Fibroblast of villous mesenchyme (primary cell): ENCODE measurements around the gene RASAL2. TPM values are rescaled to one million over a fixed set of nuclear protein-coding genes. Genes with fewer than 3 reads are reported as not detected.

ENCODE experiments used
- DNase-seq: peaks from one replicate; pipeline ENCODE4 v3.0.0-alpha.2; 2010; ENCODE audit warnings: low read depth
- H3K4me3 ChIP-seq: 2 replicates; pipeline ENCODE4 v1.5.1; 2011; ENCODE audit warnings: low read depth, mild to moderate bottlenecking, low read length
- total RNA-seq: library from RNA; depleted of rRNA; stranded (reverse); fragments of >200 nt; gene quantifications from 2 replicates; pipeline ENCODE4 v1.2.3, GENCODE V29; 2012
- TF ChIP-seq, protein P1 (sequence below): IDR thresholded peaks from 2 replicates; pipeline ENCODE4 v1.5.1; 2012; ENCODE audit warnings: low read depth, mild to moderate bottlenecking, low read length; ENCODE audit not compliant: insufficient read depth

The RASAL2 gene
- total RNA-seq, 1 donor, result 40.6 TPM

DNA sequence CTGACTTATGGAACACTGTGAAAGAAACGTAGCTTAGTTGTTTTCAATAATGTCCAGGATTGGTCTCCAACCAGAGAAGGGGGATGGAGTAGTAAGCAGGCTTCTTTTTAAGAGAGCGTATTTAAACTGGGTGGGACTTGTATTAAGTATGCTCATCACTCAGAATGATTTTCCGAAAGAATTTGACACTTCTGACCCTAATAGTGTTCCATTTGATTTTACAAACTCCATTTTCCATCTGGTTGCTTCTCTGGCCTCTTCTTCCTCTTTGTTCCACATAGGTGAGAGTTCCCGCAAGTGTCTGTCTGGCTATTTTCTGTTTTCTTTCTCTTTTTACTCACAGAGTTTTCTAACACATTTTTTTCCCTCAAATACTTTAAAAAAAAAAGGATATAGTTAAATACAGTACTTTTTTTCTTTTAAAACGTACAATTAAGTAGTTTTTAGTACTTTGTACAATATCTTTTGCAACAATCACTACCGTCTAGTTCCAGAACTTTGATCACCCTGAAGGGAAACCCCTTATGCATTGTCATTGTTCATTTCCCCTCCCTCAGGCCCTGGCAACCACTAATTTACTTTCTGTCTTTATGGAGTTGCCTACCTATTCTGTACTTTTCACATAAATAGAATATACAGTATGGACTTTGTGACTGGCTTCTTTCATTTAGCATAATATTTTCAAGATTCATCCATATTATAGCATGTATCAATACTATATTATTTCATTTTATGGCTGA lies 67.0 kb downstream of the RASAL2 start:
- TF ChIP-seq, protein P1, sequence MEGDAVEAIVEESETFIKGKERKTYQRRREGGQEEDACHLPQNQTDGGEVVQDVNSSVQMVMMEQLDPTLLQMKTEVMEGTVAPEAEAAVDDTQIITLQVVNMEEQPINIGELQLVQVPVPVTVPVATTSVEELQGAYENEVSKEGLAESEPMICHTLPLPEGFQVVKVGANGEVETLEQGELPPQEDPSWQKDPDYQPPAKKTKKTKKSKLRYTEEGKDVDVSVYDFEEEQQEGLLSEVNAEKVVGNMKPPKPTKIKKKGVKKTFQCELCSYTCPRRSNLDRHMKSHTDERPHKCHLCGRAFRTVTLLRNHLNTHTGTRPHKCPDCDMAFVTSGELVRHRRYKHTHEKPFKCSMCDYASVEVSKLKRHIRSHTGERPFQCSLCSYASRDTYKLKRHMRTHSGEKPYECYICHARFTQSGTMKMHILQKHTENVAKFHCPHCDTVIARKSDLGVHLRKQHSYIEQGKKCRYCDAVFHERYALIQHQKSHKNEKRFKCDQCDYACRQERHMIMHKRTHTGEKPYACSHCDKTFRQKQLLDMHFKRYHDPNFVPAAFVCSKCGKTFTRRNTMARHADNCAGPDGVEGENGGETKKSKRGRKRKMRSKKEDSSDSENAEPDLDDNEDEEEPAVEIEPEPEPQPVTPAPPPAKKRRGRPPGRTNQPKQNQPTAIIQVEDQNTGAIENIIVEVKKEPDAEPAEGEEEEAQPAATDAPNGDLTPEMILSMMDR, result no peak
- DNase-seq, result no peak
- no peak overlapping the region for H3K4me3 ChIP-seq

DNA sequence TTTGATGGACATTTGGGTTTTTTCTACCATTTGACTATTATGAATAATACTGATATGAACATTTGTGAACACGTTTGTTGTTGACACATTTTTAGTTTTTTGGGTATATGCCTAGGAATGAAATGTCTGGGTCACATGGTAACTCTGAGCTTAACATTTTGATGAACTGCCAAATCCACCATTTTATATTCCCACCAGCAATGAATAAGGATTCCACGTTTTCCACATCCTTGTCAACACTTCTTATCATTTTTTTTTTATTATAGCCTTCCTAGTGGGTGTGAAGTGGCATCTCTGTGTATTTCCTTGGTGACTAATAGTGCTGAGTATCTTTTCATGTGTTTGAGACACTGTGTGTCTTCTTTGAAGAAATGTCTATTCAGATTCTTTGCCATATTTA lies 67.6 kb downstream of the RASAL2 start:
- no peak overlapping the region for H3K4me3 ChIP-seq
- TF ChIP-seq, protein P1, result no peak
- peak; percentile 24 for DNase-seq

DNA sequence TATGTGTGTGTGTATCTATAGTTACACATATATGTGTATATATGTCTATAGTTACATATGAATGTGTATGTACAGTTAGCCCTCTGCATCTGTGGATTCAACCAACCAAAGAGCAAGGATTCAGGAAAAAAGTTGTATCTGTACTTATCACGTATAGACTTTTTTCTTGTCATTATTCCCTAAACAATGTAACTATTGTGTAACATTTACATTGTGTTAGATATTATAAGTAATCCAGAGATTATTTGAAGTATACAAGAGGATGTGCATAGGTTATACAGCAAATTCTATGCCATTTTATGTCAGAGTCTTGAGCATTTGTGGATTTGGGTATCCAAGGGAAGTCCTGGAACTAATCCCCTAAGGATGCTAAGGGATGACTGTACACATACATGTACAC lies 71.3 kb downstream of the RASAL2 start:
- no peak for DNase-seq
- no peak overlapping the region for H3K4me3 ChIP-seq
- TF ChIP-seq, protein P1, result no peak

DNA sequence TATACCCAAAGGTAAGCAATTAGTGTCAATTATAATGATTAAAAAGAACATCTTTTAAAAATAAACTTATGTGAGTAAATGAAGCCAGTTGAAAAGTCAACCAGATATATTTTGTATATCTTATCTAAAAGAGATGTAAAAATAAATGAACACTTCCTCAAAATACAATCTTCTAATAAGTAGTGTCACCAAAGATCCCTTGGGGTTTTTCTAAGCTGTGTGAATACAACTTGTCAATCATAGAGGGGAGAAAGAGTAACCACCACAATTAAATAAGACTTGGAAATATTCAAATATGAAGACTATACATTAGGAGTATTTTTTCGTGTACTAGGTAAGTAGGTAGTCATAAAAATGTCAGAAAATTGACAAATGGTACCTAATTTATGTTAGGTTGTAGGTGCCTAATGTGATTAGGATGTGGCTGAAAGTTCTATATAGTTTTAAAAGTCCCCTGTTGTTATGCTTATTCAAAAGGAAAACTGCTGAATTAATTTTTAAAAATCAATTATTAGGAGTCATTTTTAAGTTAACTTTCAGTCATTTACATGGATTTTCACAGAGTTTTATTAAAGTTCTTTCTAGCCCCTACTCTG lies 72.6 kb downstream of the RASAL2 start:
- TF ChIP-seq, protein P1, result no peak
- DNase-seq, result no peak
- H3K4me3 ChIP-seq, result no peak overlapping the region

DNA sequence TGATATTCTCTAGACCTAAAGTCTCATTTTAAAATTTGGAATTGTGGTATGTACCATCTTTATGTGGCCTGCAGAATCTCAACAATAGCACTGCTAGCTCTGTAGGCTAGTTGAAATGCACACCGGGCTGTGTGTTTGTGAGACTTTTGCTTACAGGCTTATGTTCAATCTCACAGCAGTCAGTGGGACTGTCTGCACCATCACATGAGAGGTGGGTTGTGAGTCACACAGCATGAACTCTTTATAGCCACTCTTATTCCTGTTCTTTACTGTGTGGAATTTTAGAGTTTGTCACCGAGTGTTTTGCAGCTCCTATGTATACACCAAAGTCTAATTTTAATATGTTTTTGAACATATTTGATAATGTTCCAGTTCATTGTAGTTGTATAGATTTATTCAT lies 74.6 kb downstream of the RASAL2 start:
- H3K4me3 ChIP-seq, result no peak overlapping the region
- TF ChIP-seq, protein P1, result no peak
- DNase-seq, result peak; percentile 78

DNA sequence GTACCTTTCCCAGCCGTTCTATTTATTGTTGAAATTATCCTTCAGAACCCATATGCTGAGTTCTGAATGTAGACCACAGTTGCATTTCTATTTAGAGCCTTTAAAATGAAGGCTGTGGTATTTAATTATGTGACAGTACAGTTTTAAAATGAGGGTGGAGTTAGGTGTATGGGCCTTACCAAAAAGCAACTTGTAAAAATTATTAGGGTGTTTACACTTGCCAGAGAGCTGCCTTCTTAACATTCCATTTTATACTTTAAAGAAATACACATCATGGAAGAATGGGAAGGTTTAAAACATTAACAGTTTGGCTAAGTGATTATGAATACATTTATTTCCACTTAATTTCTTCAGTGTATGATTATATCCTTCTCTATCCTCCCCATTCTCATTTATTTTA lies 75.7 kb downstream of the RASAL2 start:
- H3K4me3 ChIP-seq, result no peak overlapping the region
- no peak for DNase-seq
- TF ChIP-seq, protein P1, result no peak

DNA sequence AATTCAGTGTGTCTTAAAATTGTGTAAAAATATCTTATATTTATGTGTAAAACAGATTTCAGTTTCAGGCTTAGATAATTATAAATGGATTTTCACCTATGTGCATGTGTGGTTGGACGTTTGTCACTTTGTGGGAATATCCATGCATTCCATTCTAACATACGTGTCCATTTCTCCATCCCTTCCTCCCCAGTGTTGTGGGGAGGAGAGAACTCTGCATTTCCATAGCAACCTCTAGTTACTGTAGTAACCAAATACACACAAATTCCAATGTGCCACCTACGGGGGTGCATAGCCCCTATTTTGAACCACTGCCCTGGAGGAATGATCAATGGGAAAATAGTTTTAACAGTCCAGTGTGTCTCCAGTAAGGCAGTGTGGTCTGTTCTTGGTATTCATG lies 79.0 kb downstream of the RASAL2 start:
- peak; percentile 37 for DNase-seq
- TF ChIP-seq, protein P1, result no peak
- no peak overlapping the region for H3K4me3 ChIP-seq
